ENCODE measurements around the gene COLEC12.
A peak's percentile ranks its signal among the peaks of the same experiment; 100 is the strongest.

The COLEC12 gene

GRCh38 chr18:500632-501405 lies at the start of gene COLEC12:
Gene COLEC12, minus strand, starts transcription at chr18:500701. Its CDS starts 187 bp downstream, at chr18:500514.
- no peak within 1 kb of the TSS for H3K9ac ChIP-seq (ENCODE audit: low read length)

GRCh38 chr18:549967-550366 lies 49.5 kb upstream of the COLEC12 start:
- no peak overlapping the region for H3K9ac ChIP-seq (ENCODE audit: low read length)
- H3K4me1 ChIP-seq (ENCODE audit: control insufficient read depth, insufficient read depth, low read length), result no peaks in the 10 kb centered on the region
- H3K27me3 ChIP-seq (ENCODE audit: control insufficient read depth, insufficient read depth, low read length), result no peaks in the 10 kb centered on the region
- no peak overlapping the region for H3K4me3 ChIP-seq (ENCODE audit: low read length)
- no peaks in the 10 kb centered on the region for H3K36me3 ChIP-seq (ENCODE audit: control insufficient read depth, insufficient read depth, low read length)
- no peak overlapping the region for H3K27ac ChIP-seq (ENCODE audit: low read depth, low read length)

More at GRCh38 chr18:500632-501405, at the start of gene COLEC12:
- H3K27ac ChIP-seq (ENCODE audit: low read depth, low read length), result no peak within 1 kb of the TSS
- H3K4me3 ChIP-seq (ENCODE audit: low read length), result peak within 1 kb of the TSS; percentile 57
- no peaks in the 10 kb centered on the region for H3K36me3 ChIP-seq (ENCODE audit: control insufficient read depth, insufficient read depth, low read length)
- peaks cover 6% of the 10 kb centered on the region for H3K27me3 ChIP-seq (ENCODE audit: control insufficient read depth, insufficient read depth, low read length)
- H3K4me1 ChIP-seq (ENCODE audit: control insufficient read depth, insufficient read depth, low read length), result no peaks in the 10 kb centered on the region

GRCh38 chr18:543447-544078 lies 43.1 kb upstream of the COLEC12 start:
- Histone ChIP-seq H3K4me1 (ENCODE audit: control insufficient read depth, insufficient read depth, low read length) (no peaks in the 10 kb centered on the region), H3K27me3 (ENCODE audit: control insufficient read depth, insufficient read depth, low read length) (no peaks in the 10 kb centered on the region), H3K4me3 (ENCODE audit: low read length) (no peak overlapping the region), H3K9ac (ENCODE audit: low read length) (no peak overlapping the region), H3K27ac (ENCODE audit: low read depth, low read length) (no peak overlapping the region), H3K36me3 (ENCODE audit: control insufficient read depth, insufficient read depth, low read length) (no peaks in the 10 kb centered on the region)

- Histone ChIP-seq H3K4me1 (ENCODE audit: control insufficient read depth, insufficient read depth, low read length) (no peaks in the 10 kb centered on the region), H3K27ac (ENCODE audit: low read depth, low read length) (no peak overlapping the region)
These were observed 33.6 kb upstream of the COLEC12 start for GRCh38 chr18:533995-534601.

GRCh38 chr18:532632-533031 lies 32.1 kb upstream of the COLEC12 start:
- no peaks in the 10 kb centered on the region for H3K27me3 ChIP-seq (ENCODE audit: control insufficient read depth, insufficient read depth, low read length)
- no peak overlapping the region for H3K9ac ChIP-seq (ENCODE audit: low read length)
- no peak overlapping the region for H3K4me3 ChIP-seq (ENCODE audit: low read length)
- no peaks in the 10 kb centered on the region for H3K36me3 ChIP-seq (ENCODE audit: control insufficient read depth, insufficient read depth, low read length)
- no peaks in the 10 kb centered on the region for H3K4me1 ChIP-seq (ENCODE audit: control insufficient read depth, insufficient read depth, low read length)
- no peak overlapping the region for H3K27ac ChIP-seq (ENCODE audit: low read depth, low read length)

More at GRCh38 chr18:533995-534601, 33.6 kb upstream of the COLEC12 start:
- H3K27me3 ChIP-seq (ENCODE audit: control insufficient read depth, insufficient read depth, low read length), result no peaks in the 10 kb centered on the region
- H3K36me3 ChIP-seq (ENCODE audit: control insufficient read depth, insufficient read depth, low read length), result no peaks in the 10 kb centered on the region
- no peak overlapping the region for H3K9ac ChIP-seq (ENCODE audit: low read length)
- no peak overlapping the region for H3K4me3 ChIP-seq (ENCODE audit: low read length)

- Histone ChIP-seq H3K4me3 (ENCODE audit: low read length) (no peak overlapping the region), H3K36me3 (ENCODE audit: control insufficient read depth, insufficient read depth, low read length) (no peaks in the 10 kb centered on the region), H3K27ac (ENCODE audit: low read depth, low read length) (no peak overlapping the region), H3K27me3 (ENCODE audit: control insufficient read depth, insufficient read depth, low read length) (no peaks in the 10 kb centered on the region), H3K9ac (ENCODE audit: low read length) (no peak overlapping the region), H3K4me1 (ENCODE audit: control insufficient read depth, insufficient read depth, low read length) (no peaks in the 10 kb centered on the region)
These were observed 31.5 kb upstream of the COLEC12 start for GRCh38 chr18:532018-532417.

GRCh38 chr18:527146-527545 lies 26.6 kb upstream of the COLEC12 start:
- Histone ChIP-seq H3K4me1 (ENCODE audit: control insufficient read depth, insufficient read depth, low read length) (peaks cover 6% of the 10 kb centered on the region), H3K9ac (ENCODE audit: low read length) (no peak overlapping the region), H3K27ac (ENCODE audit: low read depth, low read length) (no peak overlapping the region), H3K4me3 (ENCODE audit: low read length) (no peak overlapping the region), H3K27me3 (ENCODE audit: control insufficient read depth, insufficient read depth, low read length) (no peaks in the 10 kb centered on the region), H3K36me3 (ENCODE audit: control insufficient read depth, insufficient read depth, low read length) (no peaks in the 10 kb centered on the region)

GRCh38 chr18:526681-527080 lies 26.2 kb upstream of the COLEC12 start:
- H3K4me3 ChIP-seq (ENCODE audit: low read length), result no peak overlapping the region
- H3K4me1 ChIP-seq (ENCODE audit: control insufficient read depth, insufficient read depth, low read length), result peaks cover 6% of the 10 kb centered on the region
- H3K9ac ChIP-seq (ENCODE audit: low read length), result no peak overlapping the region
- H3K27me3 ChIP-seq (ENCODE audit: control insufficient read depth, insufficient read depth, low read length), result no peaks in the 10 kb centered on the region
- no peak overlapping the region for H3K27ac ChIP-seq (ENCODE audit: low read depth, low read length)
- H3K36me3 ChIP-seq (ENCODE audit: control insufficient read depth, insufficient read depth, low read length), result no peaks in the 10 kb centered on the region

- Histone ChIP-seq H3K27me3 (ENCODE audit: control insufficient read depth, insufficient read depth, low read length) (no peaks in the 10 kb centered on the region), H3K36me3 (ENCODE audit: control insufficient read depth, insufficient read depth, low read length) (no peaks in the 10 kb centered on the region), H3K4me3 (ENCODE audit: low read length) (no peak overlapping the region), H3K4me1 (ENCODE audit: control insufficient read depth, insufficient read depth, low read length) (peaks cover 6% of the 10 kb centered on the region), H3K27ac (ENCODE audit: low read depth, low read length) (no peak overlapping the region), H3K9ac (ENCODE audit: low read length) (no peak overlapping the region)
These were observed 24.7 kb upstream of the COLEC12 start for GRCh38 chr18:525036-525797.

GRCh38 chr18:524466-524865 lies 24.0 kb upstream of the COLEC12 start:
- peak overlapping the region; percentile 9 for H3K27ac ChIP-seq (ENCODE audit: low read depth, low read length)
- H3K36me3 ChIP-seq (ENCODE audit: control insufficient read depth, insufficient read depth, low read length), result no peaks in the 10 kb centered on the region
- H3K27me3 ChIP-seq (ENCODE audit: control insufficient read depth, insufficient read depth, low read length), result no peaks in the 10 kb centered on the region
- no peak overlapping the region for H3K4me3 ChIP-seq (ENCODE audit: low read length)
- peaks cover 8% of the 10 kb centered on the region for H3K4me1 ChIP-seq (ENCODE audit: control insufficient read depth, insufficient read depth, low read length)
- no peak overlapping the region for H3K9ac ChIP-seq (ENCODE audit: low read length)

GRCh38 chr18:523561-523960 lies 23.1 kb upstream of the COLEC12 start:
- H3K4me1 ChIP-seq (ENCODE audit: control insufficient read depth, insufficient read depth, low read length), result peaks cover 14% of the 10 kb centered on the region
- no peaks in the 10 kb centered on the region for H3K36me3 ChIP-seq (ENCODE audit: control insufficient read depth, insufficient read depth, low read length)
- no peaks in the 10 kb centered on the region for H3K27me3 ChIP-seq (ENCODE audit: control insufficient read depth, insufficient read depth, low read length)
- H3K9ac ChIP-seq (ENCODE audit: low read length), result no peak overlapping the region
- H3K27ac ChIP-seq (ENCODE audit: low read depth, low read length), result no peak overlapping the region
- no peak overlapping the region for H3K4me3 ChIP-seq (ENCODE audit: low read length)

All from rectal smooth muscle tissue (tissue), 1 donor.